ENCODE measurements around the gene AOX1. TPM values are rescaled to one million over a fixed set of nuclear protein-coding genes. Genes with fewer than 3 reads are reported as not detected.

AOX1 gene
- total RNA-seq, 2 experiments from 2014 or later = not detected

GRCh38 chr2:200603972-200604371 is 18.2 kb downstream of the AOX1 start:
- peaks cover 2% of the 10 kb centered on the region for H3K9me3 Mint-ChIP-seq
- ATAC-seq (ENCODE audit: poor library complexity) (no peak), DNase-seq (no peak)
- no peaks in the 10 kb centered on the region for H3K36me3 Mint-ChIP-seq (ENCODE audit: low read depth)
- no peak overlapping the region for H3K27ac Mint-ChIP-seq
- H3K4me1 ChIP-seq (ENCODE audit: insufficient read depth, low read length) = no peaks in the 10 kb centered on the region
- TF ChIP-seq CTCF (IDR thresholded peaks at IDR 0.05) = no peak
- H3K27ac ChIP-seq (ENCODE audit: low read depth in 1 of 2, low read length in 2 of 2) = no peak overlapping the region
- intact Hi-C loops (cut with DNase I, micrococcal nuclease) = no loop called here
- H3K36me3 ChIP-seq (ENCODE audit: insufficient read depth, low read length) = no peaks in the 10 kb centered on the region
- H3K9me3 ChIP-seq (ENCODE audit: control insufficient read depth in 1 of 2, insufficient read depth in 1 of 2, low read length in 2 of 2) = no peaks in the 10 kb centered on the region
- no peaks in the 10 kb centered on the region for H3K27me3 ChIP-seq (ENCODE audit: control insufficient read depth in 1 of 2, insufficient read depth in 2 of 2, low read length in 2 of 2)
- POLR2A ChIA-PET = no interaction called here
- no peaks in the 10 kb centered on the region for H3K4me1 Mint-ChIP-seq (ENCODE audit: low read depth)
- no peak overlapping the region for H3K4me3 ChIP-seq (ENCODE audit: low read length)
- no peak overlapping the region for H3K4me3 Mint-ChIP-seq
- H3K27me3 Mint-ChIP-seq = no peaks in the 10 kb centered on the region
- CTCF ChIA-PET = no interaction called here

GRCh38 chr2:200604571-200605255 is 18.9 kb downstream of the AOX1 start:
- CTCF ChIA-PET = no interaction called here
- ATAC-seq (ENCODE audit: poor library complexity) = no peak

GRCh38 chr2:200608341-200609027 is 22.7 kb downstream of the AOX1 start:
- Histone ChIP-seq H3K9me3 (ENCODE audit: control insufficient read depth in 1 of 2, insufficient read depth in 1 of 2, low read length in 2 of 2) (no peaks in the 10 kb centered on the region), H3K4me1 (ENCODE audit: insufficient read depth, low read length) (no peaks in the 10 kb centered on the region), H3K36me3 (ENCODE audit: insufficient read depth, low read length) (no peaks in the 10 kb centered on the region), H3K27me3 (ENCODE audit: control insufficient read depth in 1 of 2, insufficient read depth in 2 of 2, low read length in 2 of 2) (no peaks in the 10 kb centered on the region), H3K27ac (ENCODE audit: low read depth in 1 of 2, low read length in 2 of 2) (no peak overlapping the region), H3K4me3 (ENCODE audit: low read length) (no peak overlapping the region)
- Mint-ChIP-seq H3K9me3 (peaks cover 2% of the 10 kb centered on the region), H3K36me3 (ENCODE audit: low read depth) (no peaks in the 10 kb centered on the region), H3K27ac (no peak overlapping the region), H3K27me3 (no peaks in the 10 kb centered on the region), H3K4me3 (no peak overlapping the region), H3K4me1 (ENCODE audit: low read depth) (no peaks in the 10 kb centered on the region)
- POLR2A ChIA-PET = no interaction called here
- DNase-seq (no peak), ATAC-seq (ENCODE audit: poor library complexity) (no peak)
- no peak for TF ChIP-seq CTCF (IDR thresholded peaks at IDR 0.05)
- intact Hi-C loops (cut with DNase I, micrococcal nuclease) = no loop called here
- CTCF ChIA-PET = no interaction called here

More at GRCh38 chr2:200604571-200605255, 18.9 kb downstream of the AOX1 start:
- no peak overlapping the region for H3K27ac ChIP-seq (ENCODE audit: low read depth in 1 of 2, low read length in 2 of 2)
- H3K36me3 Mint-ChIP-seq (ENCODE audit: low read depth) = no peaks in the 10 kb centered on the region
- POLR2A ChIA-PET = no interaction called here
- H3K9me3 ChIP-seq (ENCODE audit: control insufficient read depth in 1 of 2, insufficient read depth in 1 of 2, low read length in 2 of 2) = no peaks in the 10 kb centered on the region
- no peak overlapping the region for H3K4me3 ChIP-seq (ENCODE audit: low read length)
- H3K4me3 Mint-ChIP-seq = no peak overlapping the region
- H3K27me3 Mint-ChIP-seq = no peaks in the 10 kb centered on the region
- intact Hi-C loops (cut with DNase I, micrococcal nuclease) = no loop called here
- DNase-seq = no peak
- peaks cover 2% of the 10 kb centered on the region for H3K9me3 Mint-ChIP-seq
- no peak overlapping the region for H3K27ac Mint-ChIP-seq
- no peaks in the 10 kb centered on the region for H3K4me1 Mint-ChIP-seq (ENCODE audit: low read depth)
- H3K36me3 ChIP-seq (ENCODE audit: insufficient read depth, low read length) = no peaks in the 10 kb centered on the region
- no peaks in the 10 kb centered on the region for H3K27me3 ChIP-seq (ENCODE audit: control insufficient read depth in 1 of 2, insufficient read depth in 2 of 2, low read length in 2 of 2)
- TF ChIP-seq CTCF (IDR thresholded peaks at IDR 0.05) = no peak
- no peaks in the 10 kb centered on the region for H3K4me1 ChIP-seq (ENCODE audit: insufficient read depth, low read length)

Data from CD4-positive, alpha-beta T cell (primary cell).